ENCODE measurements around the gene UMODL1. TPM values are rescaled to one million over a fixed set of nuclear protein-coding genes. Genes with fewer than 3 reads are reported as not detected.

Gene UMODL1
- total and polyA plus RNA-seq, 2 donors (not counting 3 experiments of a cell fraction or from before 2014, with no cell fraction given): not detected

DNA sequence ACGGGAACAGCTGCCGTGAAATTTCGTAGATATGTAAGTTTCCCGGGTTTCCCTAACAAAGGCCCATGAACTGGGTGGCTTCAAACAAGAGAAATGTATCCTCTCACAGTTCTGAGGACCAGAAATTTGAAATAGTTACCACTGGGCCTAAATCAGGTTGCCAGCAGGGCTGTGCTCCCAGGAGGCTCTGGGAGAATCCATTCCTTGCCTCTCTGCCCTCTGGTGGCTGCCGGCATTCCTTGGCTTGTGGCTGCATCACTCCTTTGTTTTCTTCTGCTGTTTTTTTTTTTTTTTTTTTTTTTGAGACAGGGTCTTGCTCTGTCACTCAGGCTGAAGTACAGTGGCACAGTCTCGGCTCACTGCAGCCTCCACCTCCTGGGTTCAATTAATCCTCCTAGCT is 23.7 kb downstream of the UMODL1 start:
- BruUV-seq (replicated peaks): no TSS peak
- FAIRE-seq (no peak), DNase-seq (ENCODE audit: low read depth, low spot score) (no peak)
- dilution Hi-C loops (cut with MboI; ENCODE audit: extremely low pct_ligation_motif_present, low sequenced_read_pairs) (no loop called here), intact Hi-C loops (cut with micrococcal nuclease) (no loop called here)
- CTCF ChIA-PET: interaction anchor here (0.7 to 3.6 kb wide), 3 partner anchors 13 to 212 kb away, joined by 3 to 54 read pairs (median 4); no protein-coding TSS in a partner anchor
- Histone ChIP-seq H2AFZ (ENCODE audit: low read depth, low read length) (no peak overlapping the region), H3K4me2 (ENCODE audit: insufficient read depth, low read length) (no peak overlapping the region), H3K27ac (ENCODE audit: insufficient read depth, low read depth, low read length) (no peak overlapping the region), H3K9me1 (replicated peaks; ENCODE audit: control insufficient read depth, extremely low read depth, insufficient read depth, low read length) (no peaks in the 10 kb centered on the region), H3K36me3 (ENCODE audit: control insufficient read depth in 2 of 2, extremely low read depth in 1 of 2, insufficient read depth in 2 of 2, low read length in 2 of 2) (no peaks in the 10 kb centered on the region), H3K4me1 (ENCODE audit: control insufficient read depth, extremely low read depth, insufficient read depth, low read length) (peaks cover 13% of the 10 kb centered on the region), H3K79me2 (ENCODE audit: control insufficient read depth, insufficient read depth, low read length) (no peaks in the 10 kb centered on the region), H3K27me3 (ENCODE audit: control insufficient read depth in 2 of 2, insufficient read depth in 2 of 2, low read length in 2 of 2) (peaks cover 22 to 23% of the 10 kb centered on the region in 2 experiments), H3K9me3 (replicated peaks; ENCODE audit: control insufficient read depth, insufficient read depth, low read length) (no peaks in the 10 kb centered on the region), H3K9ac (replicated peaks; ENCODE audit: extremely low read depth, insufficient read depth, low read length) (no peak overlapping the region), H4K20me1 (replicated peaks; ENCODE audit: control insufficient read depth, extremely low read depth, insufficient read depth, low read length) (no peaks in the 10 kb centered on the region), H3K4me3 (replicated peaks in 1 of 3; ENCODE audit: insufficient read depth in 1 of 3, low read depth in 1 of 3, low read length in 3 of 3) (no peak overlapping the region)
- TF ChIP-seq, protein P1, sequence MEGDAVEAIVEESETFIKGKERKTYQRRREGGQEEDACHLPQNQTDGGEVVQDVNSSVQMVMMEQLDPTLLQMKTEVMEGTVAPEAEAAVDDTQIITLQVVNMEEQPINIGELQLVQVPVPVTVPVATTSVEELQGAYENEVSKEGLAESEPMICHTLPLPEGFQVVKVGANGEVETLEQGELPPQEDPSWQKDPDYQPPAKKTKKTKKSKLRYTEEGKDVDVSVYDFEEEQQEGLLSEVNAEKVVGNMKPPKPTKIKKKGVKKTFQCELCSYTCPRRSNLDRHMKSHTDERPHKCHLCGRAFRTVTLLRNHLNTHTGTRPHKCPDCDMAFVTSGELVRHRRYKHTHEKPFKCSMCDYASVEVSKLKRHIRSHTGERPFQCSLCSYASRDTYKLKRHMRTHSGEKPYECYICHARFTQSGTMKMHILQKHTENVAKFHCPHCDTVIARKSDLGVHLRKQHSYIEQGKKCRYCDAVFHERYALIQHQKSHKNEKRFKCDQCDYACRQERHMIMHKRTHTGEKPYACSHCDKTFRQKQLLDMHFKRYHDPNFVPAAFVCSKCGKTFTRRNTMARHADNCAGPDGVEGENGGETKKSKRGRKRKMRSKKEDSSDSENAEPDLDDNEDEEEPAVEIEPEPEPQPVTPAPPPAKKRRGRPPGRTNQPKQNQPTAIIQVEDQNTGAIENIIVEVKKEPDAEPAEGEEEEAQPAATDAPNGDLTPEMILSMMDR (IDR thresholded peaks at IDR 0.05; ENCODE audit: extremely low read depth in 1 of 2, insufficient read depth in 1 of 2, low read depth in 1 of 2, low read length in 2 of 2): no peak
- TF ChIP-seq FOS (IDR thresholded peaks at IDR 0.05; ENCODE audit: borderline replicate concordance, insufficient read depth, low read length): no peak
- TF ChIP-seq JUN (IDR thresholded peaks at IDR 0.05; ENCODE audit: borderline replicate concordance, insufficient read depth, insufficient read length, low read depth): no peak
- TF ChIP-seq MYC (IDR thresholded peaks at IDR 0.05; ENCODE audit: low read depth, low read length): no peak
- no peak for TF ChIP-seq GATA2 (IDR thresholded peaks at IDR 0.05; ENCODE audit: insufficient read depth, insufficient read length, low read depth, low read length)
- POLR2A ChIA-PET: no interaction called here

DNA sequence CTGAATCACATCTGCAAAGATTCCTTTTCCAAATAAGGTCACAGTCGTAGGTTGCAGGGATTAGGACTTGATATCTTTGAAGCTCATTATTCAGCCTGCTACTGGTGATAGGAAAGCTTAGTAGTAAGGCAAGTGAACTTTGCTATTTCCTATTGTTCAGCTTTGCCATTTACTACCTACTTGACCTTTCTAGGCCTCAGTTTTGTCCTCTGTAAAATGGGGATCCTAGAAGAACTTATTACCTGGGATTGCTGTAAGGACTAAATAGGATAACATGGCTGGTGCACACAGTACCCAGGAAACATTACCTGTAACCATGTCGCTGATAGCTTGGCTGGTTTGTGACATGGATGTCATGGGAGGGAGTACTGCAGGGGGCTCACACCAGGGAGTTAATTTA is 24.5 kb downstream of the UMODL1 start:
- Histone ChIP-seq H3K9ac (replicated peaks; ENCODE audit: extremely low read depth, insufficient read depth, low read length) (no peak overlapping the region), H3K27me3 (ENCODE audit: control insufficient read depth in 2 of 2, insufficient read depth in 2 of 2, low read length in 2 of 2) (peaks cover 17 to 18% of the 10 kb centered on the region in 2 experiments), H3K27ac (ENCODE audit: insufficient read depth, low read depth, low read length) (no peak overlapping the region), H2AFZ (ENCODE audit: low read depth, low read length) (no peak overlapping the region), H3K9me3 (replicated peaks; ENCODE audit: control insufficient read depth, insufficient read depth, low read length) (no peaks in the 10 kb centered on the region), H3K4me3 (replicated peaks in 1 of 3; ENCODE audit: insufficient read depth in 1 of 3, low read depth in 1 of 3, low read length in 3 of 3) (no peak overlapping the region), H3K79me2 (ENCODE audit: control insufficient read depth, insufficient read depth, low read length) (no peaks in the 10 kb centered on the region), H3K4me2 (ENCODE audit: insufficient read depth, low read length) (no peak overlapping the region), H3K36me3 (ENCODE audit: control insufficient read depth in 2 of 2, extremely low read depth in 1 of 2, insufficient read depth in 2 of 2, low read length in 2 of 2) (no peaks in the 10 kb centered on the region), H3K9me1 (replicated peaks; ENCODE audit: control insufficient read depth, extremely low read depth, insufficient read depth, low read length) (no peaks in the 10 kb centered on the region), H3K4me1 (ENCODE audit: control insufficient read depth, extremely low read depth, insufficient read depth, low read length) (peaks cover 13% of the 10 kb centered on the region), H4K20me1 (replicated peaks; ENCODE audit: control insufficient read depth, extremely low read depth, insufficient read depth, low read length) (no peaks in the 10 kb centered on the region)
- intact Hi-C loops (cut with micrococcal nuclease) (no loop called here), dilution Hi-C loops (cut with MboI; ENCODE audit: extremely low pct_ligation_motif_present, low sequenced_read_pairs) (no loop called here)
- DNase-seq (ENCODE audit: low read depth, low spot score) (no peak), FAIRE-seq (no peak)
- TF ChIP-seq JUN (IDR thresholded peaks at IDR 0.05; ENCODE audit: borderline replicate concordance, insufficient read depth, insufficient read length, low read depth) (no peak), POLR2AphosphoS5 (IDR thresholded peaks at IDR 0.05; ENCODE audit: insufficient read depth, low read depth, low read length) (no peak), GATA2 (IDR thresholded peaks at IDR 0.05; ENCODE audit: insufficient read depth, insufficient read length, low read depth, low read length) (no peak), POLR2A (IDR thresholded peaks at IDR 0.05; ENCODE audit: low read depth, low read length) (no peak)
- TF ChIP-seq, protein P1 (IDR thresholded peaks at IDR 0.05; ENCODE audit: extremely low read depth in 1 of 2, insufficient read depth in 1 of 2, low read depth in 1 of 2, low read length in 2 of 2): no peak
- TF ChIP-seq, protein P2, sequence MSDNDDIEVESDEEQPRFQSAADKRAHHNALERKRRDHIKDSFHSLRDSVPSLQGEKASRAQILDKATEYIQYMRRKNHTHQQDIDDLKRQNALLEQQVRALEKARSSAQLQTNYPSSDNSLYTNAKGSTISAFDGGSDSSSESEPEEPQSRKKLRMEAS (IDR thresholded peaks at IDR 0.05; ENCODE audit: insufficient read depth, insufficient read length): no peak
- POLR2A ChIA-PET: no interaction called here
- no TSS peak for BruUV-seq (replicated peaks)
- CTCF ChIA-PET: interaction anchor here (0.7 to 3.6 kb wide), 4 partner anchors 12 to 213 kb away, joined by 3 to 54 read pairs (median 4); no protein-coding TSS in a partner anchor

Data from endothelial cell of umbilical vein (primary cell).